Stimulated activated memory B cell treated with anti-CD40 and anti-IgM and Interleukin-4, amounts not matched to agents 10 μg/mL and 1 μg/mL and 100 μg/mL, for 72 hours (primary cell): ENCODE measurements around the gene WASHC2C.
"Not testable (repeated sequence)": the region's sequence is repeated elsewhere in the genome, so short reads cannot be mapped to it uniquely, and the experiment has no call there.

Experiments
- ATAC-seq: fragments of 150-1000 bp; cut with Tn5 transposase; 2 replicates; pipeline ENCODE4 v1.10.0; 2021
- H3K27ac Mint-ChIP-seq: one replicate; pipeline ENCODE4 v1.8.0; 2022; ENCODE audit warnings: mild to moderate bottlenecking, mixed read lengths
- H3K27me3 Mint-ChIP-seq: one replicate; pipeline ENCODE4 v1.8.0; 2022; ENCODE audit warnings: mixed read lengths
- H3K36me3 Mint-ChIP-seq: one replicate; pipeline ENCODE4 v1.8.0; 2022; ENCODE audit warnings: mixed read lengths
- H3K4me1 Mint-ChIP-seq: one replicate; pipeline ENCODE4 v1.8.0; 2022; ENCODE audit warnings: mixed read lengths
- H3K4me3 Mint-ChIP-seq: one replicate; pipeline ENCODE4 v1.8.0; 2022; ENCODE audit warnings: mild to moderate bottlenecking, moderate library complexity, mixed read lengths
- H3K9me3 Mint-ChIP-seq: one replicate; pipeline ENCODE4 v1.8.0; 2022; ENCODE audit warnings: mixed read lengths

WASHC2C gene

GRCh38 chr10:45803060-45804010 lies 76.3 kb downstream of the WASHC2C start:
- H3K27ac Mint-ChIP-seq, H3K9me3 Mint-ChIP-seq, H3K36me3 Mint-ChIP-seq, H3K4me1 Mint-ChIP-seq, ATAC-seq, H3K4me3 Mint-ChIP-seq, H3K27me3 Mint-ChIP-seq: not testable (repeated sequence)

- not testable (repeated sequence) for H3K4me3 Mint-ChIP-seq, H3K9me3 Mint-ChIP-seq, H3K27me3 Mint-ChIP-seq, H3K27ac Mint-ChIP-seq, ATAC-seq, H3K4me1 Mint-ChIP-seq, H3K36me3 Mint-ChIP-seq
Measured at GRCh38 chr10:45804996-45805395, 77.9 kb downstream of the WASHC2C start.

GRCh38 chr10:45809837-45810236 lies 82.8 kb downstream of the WASHC2C start:
- H3K9me3 Mint-ChIP-seq: no peaks in the 10 kb centered on the region
- H3K4me1 Mint-ChIP-seq: no peaks in the 10 kb centered on the region
- no peaks in the 10 kb centered on the region for H3K27me3 Mint-ChIP-seq
- no peak overlapping the region for H3K27ac Mint-ChIP-seq
- no peaks in the 10 kb centered on the region for H3K36me3 Mint-ChIP-seq
- ATAC-seq: no peak
- H3K4me3 Mint-ChIP-seq: no peak overlapping the region

GRCh38 chr10:45811075-45811474 lies 84.0 kb downstream of the WASHC2C start:
- Mint-ChIP-seq H3K4me3 (no peak overlapping the region), H3K9me3 (no peaks in the 10 kb centered on the region), H3K4me1 (no peaks in the 10 kb centered on the region), H3K36me3 (no peaks in the 10 kb centered on the region), H3K27ac (no peak overlapping the region), H3K27me3 (no peaks in the 10 kb centered on the region)
- no peak for ATAC-seq

- ATAC-seq, H3K27ac Mint-ChIP-seq, H3K4me3 Mint-ChIP-seq, H3K4me1 Mint-ChIP-seq, H3K36me3 Mint-ChIP-seq, H3K27me3 Mint-ChIP-seq, H3K9me3 Mint-ChIP-seq: not testable (repeated sequence)
Measured at GRCh38 chr10:45812959-45813358, 85.9 kb downstream of the WASHC2C start.

GRCh38 chr10:45814146-45814545 lies 87.1 kb downstream of the WASHC2C start:
- H3K27ac Mint-ChIP-seq, ATAC-seq, H3K4me3 Mint-ChIP-seq, H3K4me1 Mint-ChIP-seq, H3K36me3 Mint-ChIP-seq, H3K9me3 Mint-ChIP-seq, H3K27me3 Mint-ChIP-seq: not testable (repeated sequence)

GRCh38 chr10:45817130-45817859 lies 90.2 kb downstream of the WASHC2C start:
- Mint-ChIP-seq H3K4me3 (no peak overlapping the region), H3K9me3 (no peaks in the 10 kb centered on the region), H3K4me1 (no peaks in the 10 kb centered on the region), H3K27me3 (no peaks in the 10 kb centered on the region), H3K36me3 (no peaks in the 10 kb centered on the region), H3K27ac (no peak overlapping the region)
- ATAC-seq: no peak

- no peak for ATAC-seq
- H3K27ac Mint-ChIP-seq: no peak overlapping the region
Measured at GRCh38 chr10:45817912-45818311, 90.8 kb downstream of the WASHC2C start.

GRCh38 chr10:45819552-45819951 lies 92.5 kb downstream of the WASHC2C start:
- H3K27ac Mint-ChIP-seq: no peak overlapping the region
- H3K4me1 Mint-ChIP-seq: no peaks in the 10 kb centered on the region
- H3K27me3 Mint-ChIP-seq: no peaks in the 10 kb centered on the region
- ATAC-seq: no peak
- no peaks in the 10 kb centered on the region for H3K36me3 Mint-ChIP-seq
- no peak overlapping the region for H3K4me3 Mint-ChIP-seq
- no peaks in the 10 kb centered on the region for H3K9me3 Mint-ChIP-seq

More at GRCh38 chr10:45817912-45818311, 90.8 kb downstream of the WASHC2C start:
- no peaks in the 10 kb centered on the region for H3K4me1 Mint-ChIP-seq
- no peaks in the 10 kb centered on the region for H3K27me3 Mint-ChIP-seq
- H3K36me3 Mint-ChIP-seq: no peaks in the 10 kb centered on the region
- no peaks in the 10 kb centered on the region for H3K9me3 Mint-ChIP-seq
- no peak overlapping the region for H3K4me3 Mint-ChIP-seq

GRCh38 chr10:45820107-45820830 lies 93.2 kb downstream of the WASHC2C start:
- not testable (repeated sequence) for H3K27me3 Mint-ChIP-seq, H3K4me1 Mint-ChIP-seq, ATAC-seq, H3K4me3 Mint-ChIP-seq, H3K36me3 Mint-ChIP-seq, H3K27ac Mint-ChIP-seq, H3K9me3 Mint-ChIP-seq

GRCh38 chr10:45822918-45823317 lies 95.9 kb downstream of the WASHC2C start:
- not testable (repeated sequence) for H3K9me3 Mint-ChIP-seq, H3K27me3 Mint-ChIP-seq, H3K4me3 Mint-ChIP-seq, H3K4me1 Mint-ChIP-seq, H3K27ac Mint-ChIP-seq, ATAC-seq, H3K36me3 Mint-ChIP-seq
